GM19238 (cell line): ENCODE measurements around the gene HAPLN1.

Experiments used
- DNase-seq: peaks from one replicate; pipeline ENCODE4 v3.0.0; 2011; ENCODE audit warnings: low spot score; ENCODE audit not compliant: insufficient read length

The HAPLN1 gene

GRCh38 chr5:83644301-83644700 is 76.4 kb downstream of the HAPLN1 start:
- DNase-seq, result no peak

- no peak for DNase-seq
Observed at GRCh38 chr5:83641946-83642345, 78.7 kb downstream of the HAPLN1 start.

GRCh38 chr5:83639911-83640310 is 80.7 kb downstream of the HAPLN1 start:
- no peak for DNase-seq

DNA sequence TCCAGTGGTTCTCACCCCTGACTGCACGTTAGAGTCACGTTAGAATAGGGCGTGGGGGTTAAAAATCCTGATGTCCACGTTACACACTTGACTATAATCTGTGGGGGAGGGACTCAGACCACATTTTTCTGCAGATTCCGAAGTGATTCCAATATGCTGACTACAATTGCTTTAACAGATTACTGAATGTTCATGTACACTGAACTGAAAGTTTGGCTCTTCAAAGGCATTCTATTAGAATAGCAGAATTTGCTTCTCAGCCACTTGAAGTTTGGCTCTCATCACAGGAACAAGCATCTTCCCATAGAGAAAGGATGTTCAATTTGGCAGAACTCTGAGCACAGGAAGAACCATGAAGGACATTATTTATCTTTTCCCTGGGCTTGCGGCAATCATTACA is 84.5 kb downstream of the HAPLN1 start:
- DNase-seq, result no peak

DNA sequence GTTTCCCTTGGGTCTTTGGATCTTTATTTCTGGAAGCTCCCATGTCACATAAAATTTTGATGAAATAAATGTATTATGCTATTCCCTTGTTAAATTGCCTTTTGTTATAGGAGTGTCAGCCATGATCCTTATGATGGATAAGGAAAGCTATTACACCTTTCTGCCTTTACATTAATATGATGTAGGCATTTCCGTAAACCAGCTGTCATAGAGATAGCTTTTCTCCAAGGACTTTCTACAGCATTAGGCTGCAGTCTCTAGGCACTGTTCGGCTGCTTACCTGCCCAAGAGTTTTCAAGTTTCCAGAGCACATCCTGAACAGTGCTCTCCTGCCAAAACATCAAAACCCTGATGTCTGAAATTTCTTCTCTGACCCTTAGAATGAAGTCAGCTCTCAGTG is 87.4 kb downstream of the HAPLN1 start:
- no peak for DNase-seq

DNA sequence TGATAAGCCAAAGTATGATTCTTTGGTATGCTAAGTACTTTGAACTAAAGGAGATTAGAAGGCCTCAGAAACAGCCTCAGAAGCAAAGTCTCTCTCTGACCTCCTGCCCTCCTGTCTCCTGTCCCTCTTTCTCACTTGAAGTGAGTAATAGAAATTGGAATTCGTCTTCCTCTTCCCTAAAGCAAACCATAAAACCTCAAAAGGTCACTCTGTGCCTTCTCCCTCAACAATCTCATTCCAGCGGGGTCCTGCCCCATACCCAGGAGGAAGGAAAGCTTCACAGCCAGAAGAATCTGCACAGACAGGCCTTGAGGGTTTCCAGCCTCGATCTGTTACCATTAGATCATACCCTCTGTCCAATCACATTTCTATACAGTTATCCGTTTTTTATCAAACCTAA is 87.8 kb downstream of the HAPLN1 start:
- no peak for DNase-seq

DNA sequence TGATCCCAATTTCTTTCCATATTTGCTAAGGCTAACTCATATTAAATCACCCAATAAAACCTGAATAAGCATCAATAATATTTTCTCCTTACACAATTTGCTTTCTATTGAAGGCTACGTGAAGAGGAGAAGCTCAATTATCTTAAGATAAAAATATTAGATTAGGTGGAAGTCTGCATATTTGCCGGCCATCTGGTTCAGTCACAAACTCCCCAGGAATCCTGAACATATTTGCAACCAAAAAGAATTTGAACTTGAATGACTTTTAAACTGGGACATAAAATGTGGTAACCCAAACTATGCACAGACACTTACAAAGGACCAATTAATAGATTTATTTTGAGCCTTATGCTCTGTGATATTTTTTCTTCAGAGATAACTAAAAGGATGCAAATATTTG is 92.3 kb downstream of the HAPLN1 start:
- DNase-seq, result no peak

GRCh38 chr5:83614841-83615240 is 105.8 kb downstream of the HAPLN1 start:
- no peak for DNase-seq

DNA sequence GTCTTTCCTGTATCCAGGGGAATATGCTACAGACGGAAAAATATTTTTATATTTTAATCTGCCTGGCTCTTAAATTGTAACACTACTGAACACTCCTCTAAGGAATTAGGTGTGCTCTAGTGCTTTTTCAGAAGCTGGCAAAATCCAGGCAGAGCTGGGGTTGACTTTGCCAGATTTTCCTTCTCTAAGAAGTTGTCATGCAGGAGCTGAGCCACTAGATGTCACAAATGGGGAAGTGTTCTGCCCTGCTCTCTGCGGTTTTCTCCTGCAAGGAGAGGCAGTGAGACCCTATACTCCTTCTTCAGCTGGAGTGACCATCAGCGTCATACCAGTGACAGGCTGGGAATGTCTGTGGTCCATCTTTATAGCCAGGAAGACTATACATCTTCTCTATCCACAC is 112.5 kb downstream of the HAPLN1 start:
- DNase-seq, result no peak

DNA sequence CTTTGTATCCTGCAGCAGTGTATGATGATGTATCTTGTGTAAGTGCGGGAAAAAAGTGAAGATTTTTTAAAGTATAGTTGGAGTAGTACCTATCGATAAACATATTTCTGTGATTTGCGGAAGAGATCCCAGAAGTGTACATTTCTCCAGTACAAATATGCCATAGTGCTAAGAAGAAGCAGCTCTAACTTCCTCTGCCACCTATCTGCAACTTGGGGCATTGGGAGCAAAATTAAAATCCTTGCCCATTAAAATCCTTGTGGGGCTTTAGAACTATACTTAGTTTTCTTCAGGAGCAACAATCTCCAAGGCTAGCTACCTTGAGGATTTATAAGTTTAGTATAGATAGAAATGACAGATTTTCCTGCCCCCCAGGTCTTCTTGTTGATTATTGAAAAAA is 125.4 kb downstream of the HAPLN1 start:
- no peak for DNase-seq

GRCh38 chr5:83590966-83591365 is 129.7 kb downstream of the HAPLN1 start:
- no peak for DNase-seq

DNA sequence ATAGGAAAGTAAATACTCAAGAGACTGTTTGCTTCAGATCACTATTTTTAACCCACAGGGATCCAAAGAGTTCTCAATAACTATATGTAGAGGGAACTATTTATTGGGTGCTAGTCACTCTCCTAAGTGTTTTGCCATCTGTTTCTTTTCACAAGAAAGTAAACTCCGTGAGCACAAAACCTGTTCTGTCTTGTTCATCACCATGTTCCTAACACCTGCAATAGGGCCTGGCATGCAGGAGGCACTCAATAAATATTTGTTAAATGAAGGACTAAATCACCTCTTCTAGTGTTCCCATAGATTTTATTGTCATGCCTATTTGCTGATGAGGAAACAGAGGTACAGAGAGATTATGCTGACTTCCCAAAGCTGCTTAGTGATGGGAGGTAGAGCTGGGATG is 130.9 kb downstream of the HAPLN1 start:
- DNase-seq, result no peak
